ENCODE data around the gene C1QTNF9. TPM values are rescaled to one million over a fixed set of nuclear protein-coding genes. Genes with fewer than 3 reads are reported as not detected.
"Not testable (repeated sequence)": the region's sequence is repeated elsewhere in the genome, so short reads cannot be mapped to it uniquely, and the experiment has no call there.

The C1QTNF9 gene
- total RNA-seq, 1 experiment from 2014 or later = not detected

GRCh38 chr13:24356837-24357236 lies 47.5 kb downstream of the C1QTNF9 start:
- Histone ChIP-seq H3K4me3 (no peak overlapping the region), H3K9me3 (replicated peaks) (no peaks in the 10 kb centered on the region), H3K4me1 (no peaks in the 10 kb centered on the region), H3K27ac (no peak overlapping the region), H3K27me3 (no peaks in the 10 kb centered on the region), H3K36me3 (no peaks in the 10 kb centered on the region)
- no peak for DNase-seq

- Histone ChIP-seq H3K4me1 (no peaks in the 10 kb centered on the region), H3K36me3 (no peaks in the 10 kb centered on the region), H3K27me3 (no peaks in the 10 kb centered on the region), H3K27ac (no peak overlapping the region), H3K9me3 (replicated peaks) (no peaks in the 10 kb centered on the region), H3K4me3 (no peak overlapping the region)
- DNase-seq = no peak
These were observed 48.4 kb downstream of the C1QTNF9 start for GRCh38 chr13:24357756-24358155.

GRCh38 chr13:24358836-24359235 lies 49.5 kb downstream of the C1QTNF9 start:
- H3K4me1 ChIP-seq; H3K27me3 ChIP-seq; H3K27ac ChIP-seq; H3K9me3 ChIP-seq (replicated peaks); H3K36me3 ChIP-seq; DNase-seq; H3K4me3 ChIP-seq: not testable (repeated sequence)

GRCh38 chr13:24359252-24359651 lies 49.9 kb downstream of the C1QTNF9 start:
- DNase-seq; H3K36me3 ChIP-seq; H3K4me1 ChIP-seq; H3K9me3 ChIP-seq (replicated peaks); H3K27me3 ChIP-seq; H3K4me3 ChIP-seq; H3K27ac ChIP-seq: not testable (repeated sequence)

GRCh38 chr13:24360106-24360505 lies 50.7 kb downstream of the C1QTNF9 start:
- Histone ChIP-seq H3K4me3 (no peak overlapping the region), H3K27me3 (no peaks in the 10 kb centered on the region), H3K4me1 (no peaks in the 10 kb centered on the region), H3K36me3 (no peaks in the 10 kb centered on the region), H3K9me3 (replicated peaks) (no peaks in the 10 kb centered on the region), H3K27ac (no peak overlapping the region)
- no peak for DNase-seq

- no peak for DNase-seq
These were observed 51.7 kb downstream of the C1QTNF9 start for GRCh38 chr13:24361113-24361512.

GRCh38 chr13:24361852-24362366 lies 52.5 kb downstream of the C1QTNF9 start:
- no peak for DNase-seq

More at GRCh38 chr13:24361113-24361512, 51.7 kb downstream of the C1QTNF9 start:
- H3K4me3 ChIP-seq = no peak overlapping the region
- H3K4me1 ChIP-seq = no peaks in the 10 kb centered on the region
- H3K27ac ChIP-seq = no peak overlapping the region
- no peaks in the 10 kb centered on the region for H3K36me3 ChIP-seq
- no peaks in the 10 kb centered on the region for H3K9me3 ChIP-seq (replicated peaks)
- no peaks in the 10 kb centered on the region for H3K27me3 ChIP-seq

GRCh38 chr13:24362435-24362952 lies 53.1 kb downstream of the C1QTNF9 start:
- no peak for DNase-seq
- H3K36me3 ChIP-seq = no peaks in the 10 kb centered on the region
- H3K27me3 ChIP-seq = no peaks in the 10 kb centered on the region
- no peaks in the 10 kb centered on the region for H3K4me1 ChIP-seq
- H3K27ac ChIP-seq = no peak overlapping the region
- no peak overlapping the region for H3K4me3 ChIP-seq
- H3K9me3 ChIP-seq (replicated peaks) = no peaks in the 10 kb centered on the region

More at GRCh38 chr13:24361852-24362366, 52.5 kb downstream of the C1QTNF9 start:
- Histone ChIP-seq H3K27ac (no peak overlapping the region), H3K27me3 (no peaks in the 10 kb centered on the region), H3K9me3 (replicated peaks) (no peaks in the 10 kb centered on the region), H3K36me3 (no peaks in the 10 kb centered on the region), H3K4me1 (no peaks in the 10 kb centered on the region), H3K4me3 (no peak overlapping the region)

GRCh38 chr13:24365191-24365590 lies 55.8 kb downstream of the C1QTNF9 start:
- Histone ChIP-seq H3K27ac (no peak overlapping the region), H3K4me1 (no peaks in the 10 kb centered on the region), H3K9me3 (replicated peaks) (no peaks in the 10 kb centered on the region), H3K36me3 (no peaks in the 10 kb centered on the region), H3K27me3 (no peaks in the 10 kb centered on the region), H3K4me3 (no peak overlapping the region)
- DNase-seq = no peak

- H3K4me3 ChIP-seq, DNase-seq: not testable (repeated sequence)
These were observed 56.9 kb downstream of the C1QTNF9 start for GRCh38 chr13:24366315-24366714.

GRCh38 chr13:24371273-24371672 lies 61.9 kb downstream of the C1QTNF9 start:
- H3K27me3 ChIP-seq; DNase-seq; H3K27ac ChIP-seq; H3K9me3 ChIP-seq (replicated peaks); H3K4me3 ChIP-seq; H3K4me1 ChIP-seq; H3K36me3 ChIP-seq: not testable (repeated sequence)

More at GRCh38 chr13:24366315-24366714, 56.9 kb downstream of the C1QTNF9 start:
- H3K36me3 ChIP-seq; H3K9me3 ChIP-seq (replicated peaks); H3K4me1 ChIP-seq; H3K27ac ChIP-seq; H3K27me3 ChIP-seq: not testable (repeated sequence)

Other genes starting within 250 kb of the C1QTNF9 start
- gene SPATA13, start 148.9 kb upstream of the C1QTNF9 start, total RNA-seq (2014; rRNA removed; shearing (Covaris generic)) = 21.9 and 23.0 TPM in 2 replicates
- gene PARP4, start 203.2 kb downstream of the C1QTNF9 start, total RNA-seq (2014; rRNA removed; shearing (Covaris generic)) = 49.9 and 54.0 TPM in 2 replicates

Measured in SJCRH30 (cell line).